Keratinocyte (primary cell): ENCODE measurements around the gene WDR46. TPM values are rescaled to one million over a fixed set of nuclear protein-coding genes. Genes with fewer than 3 reads are reported as not detected.

Experiments used
- DNase-seq: peaks from one replicate; pipeline ENCODE4 v3.0.0-alpha.2; 2011; ENCODE audit warnings: low read depth, missing footprints, low spot score
- FAIRE-seq: peaks from 2 replicates; lab custom pipeline; 2011; peaks lifted over from hg19 to GRCh38; lab: Jason Lieb, UNC
- H2AFZ ChIP-seq: 2 replicates; pipeline ENCODE4 v1.6.0; 2012; ENCODE audit warnings: low read length, control low read depth, inconsistent platforms; ENCODE audit not compliant: control insufficient read depth
- H3K27ac ChIP-seq: 2 replicates; pipeline ENCODE4 v1.5.1; 2011; ENCODE audit warnings: low read length; ENCODE audit not compliant: control insufficient read depth, insufficient read depth
- H3K27me3 ChIP-seq: 3 replicates; pipeline ENCODE4 v1.6.0; 2011; ENCODE audit warnings: low read length; ENCODE audit not compliant: control insufficient read depth, insufficient read depth; ENCODE audit errors: extremely low read depth
- H3K36me3 ChIP-seq, 2 experiments: 2 replicates in 1 of 2; 3 replicates in 1 of 2; pipeline ENCODE4 v1.5.1; 2011; ENCODE audit warnings: low read length in 2 of 2, mild to moderate bottlenecking in 1 of 2; ENCODE audit not compliant: control insufficient read depth in 2 of 2, insufficient read depth in 2 of 2; ENCODE audit errors: extremely low read depth in 1 of 2
- H3K4me1 ChIP-seq: 3 replicates; pipeline ENCODE4 v1.5.1; 2011; ENCODE audit warnings: low read length; ENCODE audit not compliant: control insufficient read depth, insufficient read depth; ENCODE audit errors: extremely low read depth
- H3K4me2 ChIP-seq: 3 replicates; pipeline ENCODE4 v1.6.0; 2011; ENCODE audit warnings: low read depth, low read length; ENCODE audit not compliant: control insufficient read depth, insufficient read depth; ENCODE audit errors: extremely low read depth
- H3K4me3 ChIP-seq, 3 experiments: fragments of 200-600 bp in 1 of 3; sonication (generic) in 1 of 3; 2 replicates in 2 of 3; 3 replicates in 1 of 3; pipeline ENCODE4 v1.5.1; 2011 to 2016; ENCODE audit warnings: low read length in 3 of 3, mild to moderate bottlenecking in 3 of 3, control low read depth in 2 of 3, inconsistent platforms in 1 of 3, low read depth in 1 of 3, mixed read lengths in 1 of 3, mixed run types in 1 of 3, moderate library complexity in 1 of 3; ENCODE audit not compliant: control insufficient read depth in 2 of 3, insufficient read depth in 2 of 3; ENCODE audit errors: extremely low read depth in 1 of 3
- H3K79me2 ChIP-seq: 2 replicates; pipeline ENCODE4 v1.6.0; 2012; ENCODE audit warnings: low read length; ENCODE audit not compliant: control insufficient read depth, insufficient read depth
- H3K9ac ChIP-seq: 3 replicates; pipeline ENCODE4 v1.6.0; 2011; ENCODE audit warnings: low read length; ENCODE audit not compliant: control insufficient read depth, insufficient read depth; ENCODE audit errors: extremely low read depth
- H3K9me1 ChIP-seq: 3 replicates; pipeline ENCODE4 v1.6.0; 2011; ENCODE audit warnings: low read length; ENCODE audit not compliant: control insufficient read depth, insufficient read depth; ENCODE audit errors: extremely low read depth
- H3K9me3 ChIP-seq: 2 replicates; pipeline ENCODE4 v1.5.1; 2012; ENCODE audit warnings: low read depth, low read length; ENCODE audit not compliant: control insufficient read depth
- H4K20me1 ChIP-seq: 3 replicates; pipeline ENCODE4 v1.6.0; 2011; ENCODE audit warnings: low read length; ENCODE audit not compliant: control insufficient read depth, insufficient read depth; ENCODE audit errors: extremely low read depth
- EZH2 ChIP-seq: IDR thresholded peaks from one replicate; pipeline ENCODE4 v1.6.1; 2012; ENCODE audit warnings: inconsistent platforms, mild to moderate bottlenecking, low read length, moderate library complexity
- dilution Hi-C: fragments of 300-500 bp; cut with MboI; formaldehyde crosslinking; loops from one replicate; pipeline ENCODE4 v1.7.0; 2020; ENCODE audit warnings: low sequenced_read_pairs; ENCODE audit not compliant: extremely low pct_ligation_motif_present
- polyA plus RNA-seq, 5 experiments: library from polyadenylated mRNA; depleted of rRNA in 3 of 5; stranded (reverse) in 3 of 5; stranded (forward) in 1 of 5; unstranded in 1 of 5; fragments of >200 nt; gene quantifications; 1 replicate in 1 of 5; 2 replicates in 3 of 5; 3 replicates in 1 of 5; pipeline versions ENCODE4 v1.2.1 to v1.2.3, GENCODE V29; 2011 to 2012; ENCODE audit warnings: missing spikeins in 2 of 5, low read depth in 1 of 5, low replicate concordance in 1 of 5
- TF ChIP-seq, protein P1 (sequence below), 3 experiments: IDR thresholded peaks in 1 of 3; conservative IDR thresholded peaks in 1 of 3; optimal IDR thresholded peaks in 1 of 3; 2 replicates in 2 of 3; 3 replicates in 1 of 3; pipeline versions ENCODE3 to v1.5.1; 2011; ENCODE audit warnings: low read length in 3 of 3, mild to moderate bottlenecking in 3 of 3, moderate library complexity in 2 of 3, control low read depth in 1 of 3, inconsistent platforms in 1 of 3; ENCODE audit not compliant: insufficient read depth in 2 of 3; ENCODE audit errors: extremely low read depth in 1 of 3

The WDR46 gene
- polyA plus RNA-seq, 1 donor (not counting 4 experiments of a cell fraction or from before 2014, with no cell fraction given): 43.0 TPM

DNA sequence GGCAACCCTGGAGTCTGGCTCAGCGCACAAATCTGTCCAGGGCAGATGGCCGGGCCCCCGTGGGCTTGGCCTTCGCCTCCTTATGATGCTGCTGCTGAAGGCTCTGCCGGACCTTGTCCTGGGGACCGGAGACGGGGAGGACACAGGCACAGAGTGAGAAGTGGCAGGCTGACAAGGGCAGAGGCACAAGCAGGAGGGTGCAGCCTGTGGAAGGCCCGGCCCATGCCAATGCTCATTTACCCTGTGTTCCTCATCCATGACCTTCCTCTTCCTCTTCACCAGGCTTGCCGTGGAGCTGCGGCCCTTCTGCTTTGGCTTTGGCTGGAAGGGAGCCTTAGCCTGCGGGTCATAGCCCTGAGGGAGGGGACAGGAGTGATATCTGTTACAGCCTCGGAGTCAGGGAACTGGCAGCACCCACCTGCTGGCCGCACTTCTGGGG is 9.8 kb downstream of the WDR46 start:
- no peak overlapping the region for H3K9ac ChIP-seq
- H4K20me1 ChIP-seq: peaks cover 26% of the 10 kb centered on the region
- no peak overlapping the region for H3K4me3 ChIP-seq
- H3K4me1 ChIP-seq: peaks cover 23% of the 10 kb centered on the region
- DNase-seq (no peak), FAIRE-seq (no peak)
- dilution Hi-C loops: no loop called here
- H2AFZ ChIP-seq: no peak overlapping the region
- H3K27me3 ChIP-seq: no peaks in the 10 kb centered on the region
- H3K36me3 ChIP-seq: peaks cover 38 to 41% of the 10 kb centered on the region in 2 experiments
- H3K27ac ChIP-seq: no peak overlapping the region
- H3K79me2 ChIP-seq: peaks cover 17% of the 10 kb centered on the region
- no peaks in the 10 kb centered on the region for H3K9me3 ChIP-seq
- TF ChIP-seq EZH2: no peak
- TF ChIP-seq, protein P1, sequence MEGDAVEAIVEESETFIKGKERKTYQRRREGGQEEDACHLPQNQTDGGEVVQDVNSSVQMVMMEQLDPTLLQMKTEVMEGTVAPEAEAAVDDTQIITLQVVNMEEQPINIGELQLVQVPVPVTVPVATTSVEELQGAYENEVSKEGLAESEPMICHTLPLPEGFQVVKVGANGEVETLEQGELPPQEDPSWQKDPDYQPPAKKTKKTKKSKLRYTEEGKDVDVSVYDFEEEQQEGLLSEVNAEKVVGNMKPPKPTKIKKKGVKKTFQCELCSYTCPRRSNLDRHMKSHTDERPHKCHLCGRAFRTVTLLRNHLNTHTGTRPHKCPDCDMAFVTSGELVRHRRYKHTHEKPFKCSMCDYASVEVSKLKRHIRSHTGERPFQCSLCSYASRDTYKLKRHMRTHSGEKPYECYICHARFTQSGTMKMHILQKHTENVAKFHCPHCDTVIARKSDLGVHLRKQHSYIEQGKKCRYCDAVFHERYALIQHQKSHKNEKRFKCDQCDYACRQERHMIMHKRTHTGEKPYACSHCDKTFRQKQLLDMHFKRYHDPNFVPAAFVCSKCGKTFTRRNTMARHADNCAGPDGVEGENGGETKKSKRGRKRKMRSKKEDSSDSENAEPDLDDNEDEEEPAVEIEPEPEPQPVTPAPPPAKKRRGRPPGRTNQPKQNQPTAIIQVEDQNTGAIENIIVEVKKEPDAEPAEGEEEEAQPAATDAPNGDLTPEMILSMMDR (optimal IDR thresholded peaks at IDR 0.05 in 1 of 3, IDR thresholded peaks at IDR 0.05 in 1 of 3, conservative IDR thresholded peaks at IDR 0.05 in 1 of 3; ENCODE audit: extremely low read depth in 1 of 3, insufficient read depth in 2 of 3, low read length in 3 of 3): no peak
- no peak overlapping the region for H3K4me2 ChIP-seq
- peaks cover 2% of the 10 kb centered on the region for H3K9me1 ChIP-seq

DNA sequence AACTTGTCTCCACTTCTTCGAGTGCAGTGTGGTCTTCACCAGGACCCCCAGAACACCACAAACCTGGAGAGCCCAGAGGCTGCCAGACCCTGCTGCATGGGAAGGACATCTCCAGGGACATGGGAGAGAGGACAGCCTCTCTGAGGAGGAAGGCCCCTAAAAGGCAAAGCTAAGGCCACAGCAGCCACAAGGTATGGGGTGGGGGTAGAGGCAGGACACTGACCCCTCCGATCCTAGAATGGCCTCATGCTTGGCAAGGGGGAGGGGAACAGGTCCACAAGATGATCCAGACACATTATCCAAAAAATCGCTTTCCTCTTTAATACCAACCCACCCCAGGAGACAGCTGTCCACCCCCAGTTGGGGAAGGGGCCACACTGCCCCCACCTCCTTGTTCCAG is 10.2 kb downstream of the WDR46 start:
- peaks cover 40 to 42% of the 10 kb centered on the region in 2 experiments for H3K36me3 ChIP-seq
- TF ChIP-seq, protein P1 (optimal IDR thresholded peaks at IDR 0.05 in 1 of 3, IDR thresholded peaks at IDR 0.05 in 1 of 3, conservative IDR thresholded peaks at IDR 0.05 in 1 of 3; ENCODE audit: extremely low read depth in 1 of 3, insufficient read depth in 2 of 3, low read length in 3 of 3): no peak
- no peak for TF ChIP-seq EZH2
- dilution Hi-C loops: no loop called here
- H4K20me1 ChIP-seq: peaks cover 30% of the 10 kb centered on the region
- no peak overlapping the region for H3K27ac ChIP-seq
- no peaks in the 10 kb centered on the region for H3K9me3 ChIP-seq
- no peak overlapping the region for H3K4me2 ChIP-seq
- no peak overlapping the region for H3K9ac ChIP-seq
- peaks cover 2% of the 10 kb centered on the region for H3K9me1 ChIP-seq
- peaks cover 28% of the 10 kb centered on the region for H3K4me1 ChIP-seq
- FAIRE-seq: no peak
- no peak overlapping the region for H2AFZ ChIP-seq
- H3K27me3 ChIP-seq: no peaks in the 10 kb centered on the region
- H3K4me3 ChIP-seq: no peak overlapping the region
- DNase-seq: no peak
- peaks cover 22% of the 10 kb centered on the region for H3K79me2 ChIP-seq
